ENCODE data around the gene GRIK4. TPM values are rescaled to one million over a fixed set of nuclear protein-coding genes. Genes with fewer than 3 reads are reported as not detected.

Gene GRIK4
- total RNA-seq, 1 experiment from 2014 or later = not detected

GRCh38 chr11:120958185-120958584 is 446.6 kb downstream of the GRIK4 start:
- Histone ChIP-seq H3K36me3 (ENCODE audit: insufficient read depth, low read length) (no peaks in the 10 kb centered on the region), H4K20me1 (ENCODE audit: insufficient read depth, low read depth, low read length) (no peaks in the 10 kb centered on the region), H3K4me2 (ENCODE audit: low read depth, low read length, poor library complexity, severe bottlenecking) (no peak overlapping the region), H3K27ac (ENCODE audit: low read length) (no peak overlapping the region), H3K9me2 (replicated peaks; ENCODE audit: insufficient read depth, low read length) (no peaks in the 10 kb centered on the region), H3K27me3 (ENCODE audit: low read length) (no peaks in the 10 kb centered on the region), H3K9ac (ENCODE audit: low read length) (no peak overlapping the region), H3K4me3 (ENCODE audit: low read length) (no peak overlapping the region), H3K4me1 (ENCODE audit: low read length) (no peaks in the 10 kb centered on the region), H3K9me3 (ENCODE audit: low read length) (no peaks in the 10 kb centered on the region), H2AFZ (ENCODE audit: low read length) (no peak overlapping the region), H3K79me2 (ENCODE audit: low read length) (no peaks in the 10 kb centered on the region)
- no peak for DNase-seq

GRCh38 chr11:120959189-120959588 is 447.6 kb downstream of the GRIK4 start:
- no peak overlapping the region for H3K9ac ChIP-seq (ENCODE audit: low read length)
- H3K79me2 ChIP-seq (ENCODE audit: low read length) = no peaks in the 10 kb centered on the region
- H3K4me1 ChIP-seq (ENCODE audit: low read length) = no peaks in the 10 kb centered on the region
- no peak overlapping the region for H3K27ac ChIP-seq (ENCODE audit: low read length)
- H3K9me3 ChIP-seq (ENCODE audit: low read length) = no peaks in the 10 kb centered on the region
- H3K9me2 ChIP-seq (replicated peaks; ENCODE audit: insufficient read depth, low read length) = no peaks in the 10 kb centered on the region
- no peak overlapping the region for H3K4me3 ChIP-seq (ENCODE audit: low read length)
- no peak overlapping the region for H2AFZ ChIP-seq (ENCODE audit: low read length)
- H4K20me1 ChIP-seq (ENCODE audit: insufficient read depth, low read depth, low read length) = no peaks in the 10 kb centered on the region
- H3K4me2 ChIP-seq (ENCODE audit: low read depth, low read length, poor library complexity, severe bottlenecking) = no peak overlapping the region
- no peak for DNase-seq
- no peaks in the 10 kb centered on the region for H3K27me3 ChIP-seq (ENCODE audit: low read length)
- H3K36me3 ChIP-seq (ENCODE audit: insufficient read depth, low read length) = no peaks in the 10 kb centered on the region

GRCh38 chr11:120964857-120965256 is 453.3 kb downstream of the GRIK4 start:
- Histone ChIP-seq H3K9ac (ENCODE audit: low read length) (no peak overlapping the region), H3K27me3 (ENCODE audit: low read length) (no peaks in the 10 kb centered on the region), H3K9me3 (ENCODE audit: low read length) (no peaks in the 10 kb centered on the region), H3K79me2 (ENCODE audit: low read length) (no peaks in the 10 kb centered on the region), H2AFZ (ENCODE audit: low read length) (no peak overlapping the region), H3K4me1 (ENCODE audit: low read length) (no peaks in the 10 kb centered on the region), H4K20me1 (ENCODE audit: insufficient read depth, low read depth, low read length) (no peaks in the 10 kb centered on the region), H3K4me3 (ENCODE audit: low read length) (no peak overlapping the region), H3K9me2 (replicated peaks; ENCODE audit: insufficient read depth, low read length) (no peaks in the 10 kb centered on the region), H3K36me3 (ENCODE audit: insufficient read depth, low read length) (no peaks in the 10 kb centered on the region), H3K27ac (ENCODE audit: low read length) (no peak overlapping the region), H3K4me2 (ENCODE audit: low read depth, low read length, poor library complexity, severe bottlenecking) (no peak overlapping the region)
- no peak for DNase-seq

- Histone ChIP-seq H3K9me2 (replicated peaks; ENCODE audit: insufficient read depth, low read length) (no peaks in the 10 kb centered on the region), H3K36me3 (ENCODE audit: insufficient read depth, low read length) (no peaks in the 10 kb centered on the region), H3K4me3 (ENCODE audit: low read length) (no peak overlapping the region), H3K4me2 (ENCODE audit: low read depth, low read length, poor library complexity, severe bottlenecking) (no peak overlapping the region), H3K9me3 (ENCODE audit: low read length) (no peaks in the 10 kb centered on the region), H3K27ac (ENCODE audit: low read length) (no peak overlapping the region), H3K9ac (ENCODE audit: low read length) (no peak overlapping the region), H3K4me1 (ENCODE audit: low read length) (no peaks in the 10 kb centered on the region), H2AFZ (ENCODE audit: low read length) (no peak overlapping the region), H3K27me3 (ENCODE audit: low read length) (no peaks in the 10 kb centered on the region), H4K20me1 (ENCODE audit: insufficient read depth, low read depth, low read length) (no peaks in the 10 kb centered on the region), H3K79me2 (ENCODE audit: low read length) (no peaks in the 10 kb centered on the region)
- no peak for DNase-seq
These were observed 455.3 kb downstream of the GRIK4 start for GRCh38 chr11:120966840-120967239.

GRCh38 chr11:120969993-120970392 is 458.4 kb downstream of the GRIK4 start:
- H3K4me2 ChIP-seq (ENCODE audit: low read depth, low read length, poor library complexity, severe bottlenecking) = no peak overlapping the region
- no peaks in the 10 kb centered on the region for H4K20me1 ChIP-seq (ENCODE audit: insufficient read depth, low read depth, low read length)
- H2AFZ ChIP-seq (ENCODE audit: low read length) = no peak overlapping the region
- DNase-seq = no peak
- no peaks in the 10 kb centered on the region for H3K4me1 ChIP-seq (ENCODE audit: low read length)
- no peaks in the 10 kb centered on the region for H3K9me2 ChIP-seq (replicated peaks; ENCODE audit: insufficient read depth, low read length)
- H3K27ac ChIP-seq (ENCODE audit: low read length) = no peak overlapping the region
- H3K27me3 ChIP-seq (ENCODE audit: low read length) = no peaks in the 10 kb centered on the region
- no peaks in the 10 kb centered on the region for H3K36me3 ChIP-seq (ENCODE audit: insufficient read depth, low read length)
- no peaks in the 10 kb centered on the region for H3K9me3 ChIP-seq (ENCODE audit: low read length)
- H3K79me2 ChIP-seq (ENCODE audit: low read length) = no peaks in the 10 kb centered on the region
- no peak overlapping the region for H3K4me3 ChIP-seq (ENCODE audit: low read length)
- no peak overlapping the region for H3K9ac ChIP-seq (ENCODE audit: low read length)

- no peak overlapping the region for H3K4me2 ChIP-seq (ENCODE audit: low read depth, low read length, poor library complexity, severe bottlenecking)
- H4K20me1 ChIP-seq (ENCODE audit: insufficient read depth, low read depth, low read length) = no peaks in the 10 kb centered on the region
These were observed 460.3 kb downstream of the GRIK4 start for GRCh38 chr11:120971825-120972224.

GRCh38 chr11:120972621-120973020 is 461.1 kb downstream of the GRIK4 start:
- Histone ChIP-seq H4K20me1 (ENCODE audit: insufficient read depth, low read depth, low read length) (no peaks in the 10 kb centered on the region), H3K27me3 (ENCODE audit: low read length) (no peaks in the 10 kb centered on the region), H3K79me2 (ENCODE audit: low read length) (no peaks in the 10 kb centered on the region), H3K4me3 (ENCODE audit: low read length) (no peak overlapping the region), H3K9me2 (replicated peaks; ENCODE audit: insufficient read depth, low read length) (no peaks in the 10 kb centered on the region), H2AFZ (ENCODE audit: low read length) (no peak overlapping the region), H3K36me3 (ENCODE audit: insufficient read depth, low read length) (no peaks in the 10 kb centered on the region), H3K4me1 (ENCODE audit: low read length) (no peaks in the 10 kb centered on the region), H3K9me3 (ENCODE audit: low read length) (no peaks in the 10 kb centered on the region), H3K27ac (ENCODE audit: low read length) (no peak overlapping the region), H3K9ac (ENCODE audit: low read length) (no peak overlapping the region), H3K4me2 (ENCODE audit: low read depth, low read length, poor library complexity, severe bottlenecking) (no peak overlapping the region)
- DNase-seq = no peak

More at GRCh38 chr11:120971825-120972224, 460.3 kb downstream of the GRIK4 start:
- Histone ChIP-seq H3K9me3 (ENCODE audit: low read length) (no peaks in the 10 kb centered on the region), H2AFZ (ENCODE audit: low read length) (no peak overlapping the region), H3K9me2 (replicated peaks; ENCODE audit: insufficient read depth, low read length) (no peaks in the 10 kb centered on the region), H3K27me3 (ENCODE audit: low read length) (no peaks in the 10 kb centered on the region), H3K4me1 (ENCODE audit: low read length) (no peaks in the 10 kb centered on the region), H3K27ac (ENCODE audit: low read length) (no peak overlapping the region), H3K36me3 (ENCODE audit: insufficient read depth, low read length) (no peaks in the 10 kb centered on the region), H3K79me2 (ENCODE audit: low read length) (no peaks in the 10 kb centered on the region), H3K4me3 (ENCODE audit: low read length) (no peak overlapping the region), H3K9ac (ENCODE audit: low read length) (no peak overlapping the region)
- no peak for DNase-seq

GRCh38 chr11:120973501-120973900 is 462.0 kb downstream of the GRIK4 start:
- Histone ChIP-seq H2AFZ (ENCODE audit: low read length) (no peak overlapping the region), H3K36me3 (ENCODE audit: insufficient read depth, low read length) (no peaks in the 10 kb centered on the region), H3K4me2 (ENCODE audit: low read depth, low read length, poor library complexity, severe bottlenecking) (no peak overlapping the region), H3K4me3 (ENCODE audit: low read length) (no peak overlapping the region), H3K9me3 (ENCODE audit: low read length) (no peaks in the 10 kb centered on the region), H3K4me1 (ENCODE audit: low read length) (no peaks in the 10 kb centered on the region), H3K9me2 (replicated peaks; ENCODE audit: insufficient read depth, low read length) (no peaks in the 10 kb centered on the region), H3K27ac (ENCODE audit: low read length) (no peak overlapping the region), H3K9ac (ENCODE audit: low read length) (no peak overlapping the region), H3K79me2 (ENCODE audit: low read length) (no peaks in the 10 kb centered on the region), H4K20me1 (ENCODE audit: insufficient read depth, low read depth, low read length) (no peaks in the 10 kb centered on the region), H3K27me3 (ENCODE audit: low read length) (no peaks in the 10 kb centered on the region)
- DNase-seq = no peak

- no peak overlapping the region for H3K4me2 ChIP-seq (ENCODE audit: low read depth, low read length, poor library complexity, severe bottlenecking)
- H3K27me3 ChIP-seq (ENCODE audit: low read length) = no peaks in the 10 kb centered on the region
- no peak overlapping the region for H3K4me3 ChIP-seq (ENCODE audit: low read length)
- H3K9me3 ChIP-seq (ENCODE audit: low read length) = no peaks in the 10 kb centered on the region
- no peak overlapping the region for H3K9ac ChIP-seq (ENCODE audit: low read length)
- no peaks in the 10 kb centered on the region for H3K79me2 ChIP-seq (ENCODE audit: low read length)
- H2AFZ ChIP-seq (ENCODE audit: low read length) = no peak overlapping the region
- no peaks in the 10 kb centered on the region for H4K20me1 ChIP-seq (ENCODE audit: insufficient read depth, low read depth, low read length)
- H3K4me1 ChIP-seq (ENCODE audit: low read length) = no peaks in the 10 kb centered on the region
- no peak overlapping the region for H3K27ac ChIP-seq (ENCODE audit: low read length)
- H3K36me3 ChIP-seq (ENCODE audit: insufficient read depth, low read length) = no peaks in the 10 kb centered on the region
- no peak for DNase-seq
- no peaks in the 10 kb centered on the region for H3K9me2 ChIP-seq (replicated peaks; ENCODE audit: insufficient read depth, low read length)
These were observed 462.9 kb downstream of the GRIK4 start for GRCh38 chr11:120974466-120974865.

Data from Karpas-422 (cell line).